HG02763 (cell line): ENCODE results near the gene ADGRG6.
"Not testable (repeated sequence)": the region's sequence is repeated elsewhere in the genome, so short reads cannot be mapped to it uniquely, and the experiment has no call there.

Experiments used
- ATAC-seq: cut with Tn5 transposase; IDR thresholded peaks from one replicate; pipeline ENCODE4 v1.9.1; 2021; ENCODE audit warnings: mild to moderate bottlenecking, moderate library complexity; ENCODE audit not compliant: unreplicated experiment

The ADGRG6 gene

DNA sequence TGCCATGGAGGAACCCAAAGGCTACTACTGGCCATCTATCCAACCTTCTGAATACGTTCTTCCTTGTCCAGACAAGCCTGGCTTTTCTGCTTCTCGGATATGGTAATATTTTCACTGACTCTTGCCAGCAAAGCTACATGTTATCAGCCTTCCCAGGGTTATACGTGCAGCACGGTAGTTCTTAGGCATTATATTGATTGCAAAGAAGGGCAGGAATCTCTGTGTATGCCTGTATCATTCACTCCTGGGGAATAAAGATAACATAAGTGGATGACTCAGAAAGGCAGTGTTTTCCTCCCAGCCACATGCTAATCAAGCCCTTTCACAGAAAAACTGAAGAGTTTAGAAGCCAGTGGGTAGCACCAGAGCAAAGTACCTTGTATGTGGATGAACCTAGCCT is 98.7 kb downstream of the ADGRG6 start:
- ATAC-seq = no peak

DNA sequence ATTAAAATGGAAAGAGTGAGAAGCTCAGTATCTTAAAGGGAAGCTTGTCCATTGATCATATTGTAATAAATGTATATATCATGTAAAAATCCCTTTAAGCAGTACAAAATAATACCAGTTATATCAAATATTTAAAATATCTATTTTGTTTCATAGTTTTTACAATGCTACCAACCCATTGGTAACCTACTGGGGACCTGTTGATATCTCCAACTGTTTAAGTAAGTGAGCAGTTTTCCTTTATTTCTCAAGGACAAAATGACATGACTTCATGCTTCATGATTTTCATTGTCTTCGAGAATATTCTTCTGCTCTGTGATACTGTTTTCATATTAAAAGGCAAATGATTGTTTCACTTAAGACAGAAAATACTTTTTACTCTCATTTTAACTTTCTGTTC is 100.0 kb downstream of the ADGRG6 start:
- no peak for ATAC-seq

DNA sequence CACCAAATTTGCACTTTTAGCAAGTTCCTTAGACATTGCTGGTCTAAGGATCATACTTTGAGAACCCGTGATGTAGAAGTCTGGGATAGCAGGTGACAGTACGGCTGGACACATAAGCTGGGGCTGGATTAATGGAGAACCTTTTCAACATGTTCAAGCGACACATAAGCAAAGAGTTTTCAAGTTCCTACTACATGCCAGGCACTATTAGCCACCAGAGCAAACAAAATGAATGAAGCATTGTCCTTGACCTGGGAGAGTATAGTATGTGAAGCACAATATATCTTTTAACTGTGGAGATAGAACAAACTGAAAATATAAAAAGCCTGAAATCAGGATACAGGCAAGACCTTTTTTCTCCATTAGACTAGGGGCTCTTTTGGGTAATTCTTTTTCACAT is 102.9 kb downstream of the ADGRG6 start:
- no peak for ATAC-seq

DNA sequence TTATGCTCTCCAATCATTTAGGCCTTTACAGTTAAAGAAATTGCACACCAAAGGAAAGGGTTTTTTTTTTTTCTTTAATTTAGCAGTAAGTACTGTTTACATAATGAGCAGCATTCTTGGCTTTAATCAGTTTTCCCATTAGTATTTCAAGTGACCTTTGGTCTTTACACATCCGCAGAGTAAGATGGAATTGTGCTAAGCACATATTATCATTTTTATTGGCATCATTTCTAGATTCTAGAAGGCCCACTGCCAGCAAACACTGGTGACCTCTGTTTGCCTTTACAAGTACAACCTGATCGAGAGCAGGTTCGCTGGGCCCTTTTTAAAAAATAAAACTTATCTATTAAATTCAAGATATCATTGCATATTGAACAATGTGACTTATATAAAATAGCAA is 104.3 kb downstream of the ADGRG6 start:
- no peak for ATAC-seq

DNA sequence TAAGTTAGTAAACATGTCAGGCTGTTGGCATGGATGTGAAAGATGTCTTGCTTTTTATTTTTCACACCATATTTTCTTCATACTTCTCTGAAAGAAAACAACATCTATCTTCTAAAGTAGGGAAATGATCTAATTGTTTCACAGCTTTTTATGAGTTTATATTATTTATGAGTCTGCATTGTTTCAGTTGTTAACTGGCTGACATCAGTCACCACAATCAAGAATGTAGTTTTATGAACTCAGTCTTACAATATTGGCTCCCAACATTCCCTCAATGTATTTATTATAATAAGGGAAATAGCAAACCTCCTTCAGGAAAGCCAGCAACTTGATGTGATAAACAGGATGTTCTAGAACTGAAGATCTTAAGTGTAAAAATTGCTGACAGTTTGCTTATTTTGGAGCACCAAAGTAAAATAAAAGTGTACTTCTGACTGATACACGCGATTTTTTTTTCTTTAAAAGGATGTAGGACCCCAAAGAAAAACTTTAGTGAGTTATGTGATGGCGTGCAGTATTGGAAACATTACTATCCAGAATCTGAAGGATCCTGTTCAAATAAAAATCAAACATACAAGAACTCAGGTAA is 106.0 kb downstream of the ADGRG6 start:
- no peak for ATAC-seq

DNA sequence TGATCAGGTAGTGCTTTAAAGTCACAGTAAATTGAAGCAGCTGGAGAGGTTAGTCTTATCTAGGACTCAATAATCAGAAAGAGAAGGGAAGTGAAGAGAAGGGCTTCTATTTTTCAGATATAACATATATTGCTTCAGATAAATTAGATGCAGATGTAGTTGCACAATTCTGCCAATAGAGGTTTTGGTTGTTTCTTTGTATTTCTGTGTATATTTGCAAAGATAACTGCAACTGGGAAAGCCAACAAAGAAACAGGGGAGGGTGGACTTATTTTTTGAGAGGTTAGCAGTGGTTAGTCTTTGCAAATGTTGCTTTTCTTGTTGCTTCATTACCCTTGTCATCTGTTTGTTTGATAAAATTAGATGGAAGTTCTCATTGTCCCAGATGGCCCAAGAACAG is 106.6 kb downstream of the ADGRG6 start:
- ATAC-seq = no peak

DNA sequence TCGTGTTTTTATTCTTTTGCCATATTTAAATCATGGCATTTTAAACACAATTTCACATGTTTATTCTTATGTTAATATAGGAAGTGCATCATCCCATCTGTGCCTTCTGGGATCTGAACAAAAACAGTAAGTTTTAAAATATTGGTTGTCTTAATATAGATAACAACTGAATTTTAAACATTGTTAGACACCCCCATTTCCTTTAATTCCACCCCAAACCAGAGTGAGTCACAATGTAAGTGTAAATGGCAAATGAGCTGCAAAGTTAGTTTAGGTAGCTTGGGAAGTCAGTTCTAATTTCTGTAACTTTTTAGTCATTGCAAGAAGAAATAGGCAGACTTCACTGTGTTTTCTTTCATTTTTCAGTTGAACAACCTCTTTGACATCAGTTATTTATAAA is 108.0 kb downstream of the ADGRG6 start:
- ATAC-seq = no peak

DNA sequence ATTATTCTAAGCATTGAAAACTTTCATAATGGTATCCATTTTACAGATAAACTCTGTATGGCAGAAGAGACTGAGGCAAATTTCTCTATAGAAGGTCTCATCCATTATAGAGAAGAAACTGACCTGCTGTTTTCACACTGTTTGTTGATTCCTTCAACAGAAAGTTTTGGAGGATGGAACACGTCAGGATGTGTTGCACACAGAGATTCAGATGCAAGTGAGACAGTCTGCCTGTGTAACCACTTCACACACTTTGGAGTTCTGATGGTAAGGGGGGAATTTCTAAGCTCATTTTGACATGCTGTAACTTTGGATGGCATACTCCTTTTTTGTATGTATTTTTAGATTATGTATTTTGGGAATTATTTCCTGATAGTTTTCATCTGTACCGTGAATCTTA is 109.3 kb downstream of the ADGRG6 start:
- no peak for ATAC-seq

DNA sequence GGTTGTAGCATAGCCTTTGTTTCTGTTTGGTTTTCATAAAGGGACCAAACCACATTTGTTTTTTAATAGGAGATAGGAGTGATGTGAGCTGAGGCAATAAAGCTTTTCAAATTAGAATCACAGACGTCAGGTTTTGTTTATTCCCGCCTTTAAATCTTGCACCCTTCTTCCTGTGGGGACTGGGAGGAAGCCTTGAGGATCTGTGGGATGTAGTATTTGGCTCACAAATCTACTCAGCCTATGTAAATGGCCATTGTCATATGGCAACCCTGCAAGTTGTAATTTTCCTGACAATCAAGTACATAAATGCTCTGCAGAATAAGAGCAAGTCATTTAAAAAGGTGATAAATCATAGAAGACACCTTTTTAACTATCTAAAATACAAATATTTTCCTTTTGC is 110.4 kb downstream of the ADGRG6 start:
- ATAC-seq = no peak

DNA sequence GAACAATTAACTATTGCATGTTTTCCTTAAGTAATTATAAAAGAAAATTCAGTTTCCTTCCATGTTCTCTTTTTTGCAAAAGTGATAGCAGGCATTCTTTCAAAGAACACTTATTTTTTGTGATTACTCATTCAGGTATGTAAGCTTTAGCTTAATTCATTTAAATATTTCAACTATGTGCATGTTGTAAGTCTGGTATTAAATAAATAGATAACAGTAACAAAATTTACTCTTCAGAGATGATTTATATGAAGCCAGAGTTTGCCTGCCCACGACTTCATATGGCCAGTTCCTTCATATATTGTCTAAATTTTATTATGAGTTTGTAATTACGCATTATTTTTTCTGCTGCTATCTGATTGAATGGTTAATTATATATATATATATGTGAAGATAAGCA is 110.9 kb downstream of the ADGRG6 start:
- ATAC-seq = no peak

DNA sequence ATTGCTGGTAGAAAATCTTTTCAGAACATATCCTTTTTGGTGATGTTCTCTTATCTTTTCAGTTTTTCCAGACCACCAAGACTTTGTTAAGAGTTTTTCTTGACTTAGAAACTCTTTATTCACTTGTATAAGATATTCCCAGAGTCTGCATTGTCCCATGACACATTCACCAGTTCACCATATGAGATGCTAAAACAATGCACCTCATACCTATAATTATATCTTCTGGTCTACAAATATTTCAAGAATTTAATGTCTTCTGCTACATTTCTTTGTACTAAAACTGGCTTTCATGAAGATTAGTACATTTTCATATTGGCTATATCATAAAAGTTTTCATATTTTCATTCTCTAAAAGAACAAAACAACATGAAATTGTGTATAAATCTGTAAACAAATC is 111.3 kb downstream of the ADGRG6 start:
- no peak for ATAC-seq

DNA sequence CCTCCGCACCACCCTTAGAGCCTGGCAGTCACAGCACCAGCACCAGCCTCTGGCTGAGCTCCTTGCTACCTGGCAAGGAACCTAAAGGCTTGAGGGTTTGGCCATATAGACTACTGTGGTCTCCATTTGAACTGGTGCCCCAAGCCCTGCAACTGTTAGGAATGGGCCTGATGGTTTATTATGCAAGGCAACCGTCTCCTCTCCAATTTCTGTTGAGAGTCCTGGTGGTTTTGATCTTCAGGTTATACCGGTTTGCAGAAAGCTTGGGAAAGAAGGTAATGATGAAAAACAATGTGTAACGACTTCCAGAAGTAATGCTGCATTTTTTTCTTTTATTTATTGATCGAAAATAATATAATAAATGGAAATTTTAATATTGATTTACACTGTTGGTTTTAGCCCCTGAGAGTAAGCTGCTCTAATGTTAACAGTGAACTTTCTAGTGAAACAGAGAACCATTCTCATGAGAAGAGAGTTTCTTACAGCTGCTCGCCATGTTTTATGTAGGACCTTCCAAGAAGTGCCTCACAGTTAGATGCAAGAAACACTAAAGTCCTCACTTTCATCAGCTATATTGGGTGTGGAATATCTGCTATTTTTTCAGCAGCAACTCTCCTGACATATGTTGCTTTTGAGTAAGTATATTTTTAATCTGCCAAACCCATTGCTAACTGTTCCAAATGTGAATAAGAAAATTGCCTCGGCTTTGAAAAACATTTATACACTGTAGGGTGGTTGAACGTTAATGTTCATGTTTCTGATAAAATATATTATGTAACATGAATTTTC is 112.8 kb downstream of the ADGRG6 start:
- ATAC-seq = no peak

DNA sequence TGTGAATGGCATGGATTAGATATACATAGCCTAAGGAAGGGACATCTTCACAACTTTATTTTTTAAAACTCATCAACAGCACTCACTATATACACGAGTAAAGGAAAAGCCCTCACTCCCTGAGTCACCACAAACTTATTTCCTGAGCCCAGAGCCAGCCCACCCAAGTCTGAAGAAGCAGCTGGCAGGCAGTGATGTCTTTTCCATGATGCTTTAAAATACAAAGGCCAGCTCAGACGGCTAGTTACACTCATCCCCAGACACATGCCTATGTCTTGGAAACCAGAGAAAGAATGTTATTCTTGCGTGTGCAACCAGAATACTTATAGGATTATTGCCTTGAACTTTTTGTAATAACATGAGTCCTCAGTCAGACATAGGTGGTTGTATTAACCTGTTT is 114.4 kb downstream of the ADGRG6 start:
- no peak for ATAC-seq

DNA sequence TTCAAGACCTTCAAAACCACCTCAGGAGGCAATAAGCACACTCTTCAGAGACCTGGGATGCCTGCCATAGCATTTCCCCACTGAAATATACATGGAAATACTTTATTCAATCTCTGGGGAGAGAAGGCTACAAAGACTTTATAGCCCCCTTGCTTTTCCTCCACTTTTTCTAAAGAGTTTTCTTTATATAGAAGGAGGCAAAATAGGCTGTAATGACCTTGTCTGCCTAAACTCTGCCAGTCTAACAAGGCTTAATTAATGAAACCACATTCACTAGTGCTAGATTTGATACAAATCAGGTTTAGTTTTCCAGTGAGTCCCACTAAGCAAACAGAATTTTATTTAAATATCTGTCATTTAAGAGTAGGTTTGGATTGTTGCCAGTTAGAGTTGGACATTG is 114.9 kb downstream of the ADGRG6 start:
- no peak for ATAC-seq

DNA sequence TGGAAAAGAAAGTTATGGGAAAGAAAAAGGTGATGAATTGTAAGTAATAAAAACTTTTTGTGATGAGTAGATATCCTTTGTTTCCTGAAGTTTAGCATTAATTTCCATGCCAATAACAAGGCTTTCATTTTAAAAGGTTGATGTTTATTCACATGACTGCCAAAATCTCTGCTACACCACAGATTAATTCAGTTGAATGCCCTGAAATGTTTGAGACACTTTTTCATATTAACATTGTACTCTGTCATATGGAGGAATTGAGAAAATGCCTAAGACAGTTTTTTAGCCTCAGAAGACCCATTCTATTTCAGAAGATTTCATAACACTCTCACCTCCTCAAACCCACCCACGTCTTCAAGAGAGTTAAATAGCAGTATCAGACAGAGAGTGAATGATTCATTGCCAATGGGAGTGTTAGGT is 115.5 kb downstream of the ADGRG6 start:
- ATAC-seq = no peak

DNA sequence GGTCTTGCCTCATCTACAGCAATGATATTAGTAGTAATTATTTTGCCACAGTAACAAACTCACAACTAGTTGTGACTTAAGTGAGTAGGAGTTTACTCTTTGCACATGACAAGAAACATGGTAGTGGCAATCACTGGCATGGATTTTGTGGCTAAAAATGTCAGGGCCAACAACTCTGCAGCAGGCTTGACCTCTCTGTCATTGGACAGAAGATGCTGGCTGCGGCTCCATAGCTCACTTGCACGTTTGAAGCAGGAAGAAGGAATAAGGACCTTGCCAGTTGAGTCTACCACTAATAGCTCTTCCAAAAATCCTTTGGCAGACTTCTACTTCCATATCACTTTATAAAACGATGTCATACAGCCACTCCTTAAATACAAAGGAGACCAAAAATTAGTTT is 117.3 kb downstream of the ADGRG6 start:
- no peak for ATAC-seq

DNA sequence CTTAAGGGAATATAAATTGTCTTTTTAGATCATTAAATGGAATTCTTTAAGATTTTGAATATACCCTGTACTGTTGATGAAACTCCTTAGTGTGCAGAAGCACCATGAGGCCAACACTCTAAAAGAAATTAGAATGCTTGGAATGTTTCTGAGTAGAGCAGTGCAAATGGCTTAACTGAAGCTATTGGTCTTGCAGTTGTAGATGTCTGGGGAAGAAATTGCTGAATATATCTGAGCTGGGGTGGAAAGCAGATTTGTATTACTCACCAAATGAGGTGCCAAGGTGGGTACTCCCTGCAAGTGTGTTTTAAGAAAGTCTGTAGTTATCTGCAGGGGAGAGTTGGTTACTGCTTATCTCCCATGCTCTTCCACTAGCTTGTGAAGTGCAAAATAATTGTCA is 119.0 kb downstream of the ADGRG6 start:
- ATAC-seq = no peak

DNA sequence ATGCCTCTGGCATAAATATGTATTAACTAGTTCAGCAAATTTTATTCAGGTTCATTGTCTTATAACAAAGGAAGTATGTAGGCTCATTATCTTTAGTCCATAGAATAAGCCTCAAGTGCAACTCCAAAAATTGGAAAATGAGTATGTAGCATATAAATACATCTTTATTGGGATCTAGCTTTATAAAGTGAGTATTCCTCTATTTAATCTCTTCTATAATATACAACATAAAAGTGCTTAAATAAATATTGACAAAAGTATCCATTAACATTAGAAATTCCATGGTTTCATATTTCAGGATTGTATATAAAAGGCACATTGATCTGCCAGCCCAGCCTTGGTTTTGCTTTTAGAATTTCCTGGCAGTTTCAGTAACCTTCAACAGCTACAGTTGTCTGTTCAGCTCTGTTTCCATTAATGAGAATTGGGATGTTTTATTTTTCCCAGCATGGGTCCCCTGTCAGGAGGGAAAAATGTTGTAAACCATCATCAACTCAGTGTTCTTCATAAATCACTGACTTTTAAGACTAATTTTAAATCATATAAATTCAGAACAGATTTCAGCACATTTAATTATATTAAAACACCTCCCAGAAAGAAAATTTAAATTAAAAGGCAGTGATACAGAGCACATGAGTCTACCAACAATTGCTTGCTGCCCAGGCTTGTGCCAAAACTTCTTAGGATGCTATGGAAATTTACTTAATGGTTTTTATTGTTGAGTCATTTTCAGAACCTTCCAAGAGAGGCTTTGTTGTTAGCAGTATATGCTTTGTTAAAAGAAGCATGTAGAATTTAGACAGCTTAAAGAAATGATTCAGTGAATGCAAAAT is 119.7 kb downstream of the ADGRG6 start:
- ATAC-seq = no peak

DNA sequence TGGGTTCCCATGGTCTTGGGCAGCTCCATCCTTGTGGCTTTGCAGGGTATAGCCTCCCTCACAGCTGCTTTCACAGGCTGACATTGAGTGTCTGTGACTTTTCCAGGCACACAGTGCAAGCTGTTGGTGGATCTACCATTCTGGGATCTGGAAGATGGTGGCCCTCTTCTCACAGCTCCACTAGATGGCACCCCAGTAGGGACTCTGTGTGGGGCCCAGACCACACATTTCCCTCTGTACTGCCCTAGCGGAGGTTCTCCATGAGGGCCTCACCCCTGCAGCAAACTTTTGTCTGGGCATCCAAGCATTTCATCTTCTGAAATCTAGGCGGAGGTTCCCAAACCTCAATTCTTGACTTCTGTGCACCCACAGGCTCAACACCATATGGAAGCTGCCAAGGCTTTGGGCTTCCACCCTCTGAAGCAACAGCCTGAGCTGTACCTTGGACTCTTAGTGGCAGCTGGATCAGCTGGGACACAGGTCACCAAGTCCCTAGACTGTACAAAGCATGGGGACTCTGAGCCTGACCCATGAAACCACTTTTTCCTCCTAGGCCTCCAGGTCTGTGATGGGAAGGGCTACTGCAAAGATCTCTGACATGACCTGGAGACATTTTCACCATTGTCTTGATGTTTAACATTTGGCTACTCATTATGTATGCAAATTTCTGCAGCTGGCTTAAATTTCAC is 124.8 kb downstream of the ADGRG6 start:
- not testable (repeated sequence) for ATAC-seq

DNA sequence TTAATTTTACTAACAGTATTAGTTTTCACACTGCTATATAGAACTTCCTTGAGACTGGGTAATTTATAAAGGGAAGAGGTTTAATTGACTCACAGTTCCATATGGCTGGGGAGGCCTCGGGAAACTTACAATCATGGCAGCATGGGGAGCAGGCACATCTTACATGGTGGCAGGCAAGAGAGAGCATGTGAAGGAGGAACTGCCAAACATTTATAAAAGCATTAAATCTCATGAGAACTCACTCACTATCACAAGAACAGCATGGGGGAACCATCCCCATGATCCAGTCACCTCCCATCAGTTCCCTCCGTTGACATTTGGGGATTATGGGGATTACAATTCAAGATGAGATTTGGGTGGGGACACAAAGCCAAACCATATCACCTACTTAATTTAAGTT is 126.7 kb downstream of the ADGRG6 start:
- not testable (repeated sequence) for ATAC-seq

DNA sequence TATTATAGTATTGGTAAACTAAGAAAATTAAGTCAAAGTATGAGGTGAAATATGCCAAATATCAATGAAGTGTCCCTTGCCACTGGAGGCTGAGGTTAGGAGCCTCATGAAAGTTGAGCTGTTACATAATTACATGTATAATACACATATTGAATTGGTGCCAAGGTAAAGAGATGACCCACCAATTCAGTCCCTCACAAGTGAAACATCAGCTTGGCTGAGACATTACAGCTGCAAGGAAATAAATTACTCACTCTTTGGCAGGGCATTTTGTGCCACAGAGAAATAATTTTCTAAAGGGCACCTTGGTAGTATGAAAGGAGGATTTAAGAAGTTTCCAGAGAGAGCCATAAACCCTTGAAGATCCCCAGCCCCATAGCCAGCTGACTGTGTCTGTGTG is 127.4 kb downstream of the ADGRG6 start:
- no peak for ATAC-seq
